ENCODE data around the gene QTRT2.

DNA sequence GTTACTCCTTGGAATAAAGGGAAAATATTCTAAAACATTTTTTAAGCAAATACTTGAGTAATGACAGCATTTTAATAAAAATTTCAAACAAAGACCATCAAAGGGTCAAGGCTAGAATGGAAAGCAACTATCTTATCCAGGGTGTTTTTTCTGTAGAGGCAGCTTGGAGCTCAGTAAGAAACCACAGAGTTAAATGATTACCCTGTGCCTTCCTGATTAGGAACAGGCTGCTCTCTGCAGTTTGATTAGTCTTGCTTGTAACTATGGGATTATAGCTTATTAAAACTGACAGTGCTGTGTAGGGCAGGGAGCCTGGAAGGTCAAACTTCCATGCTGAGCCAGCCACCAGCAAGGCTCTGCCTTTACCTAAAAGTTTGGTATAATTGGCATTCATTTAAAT, 33.1 kb downstream of the QTRT2 start:
- TF ChIP-seq POLR2A (conservative IDR thresholded peaks at IDR 0.05) (no peak), ZNF3 (CRISPR knock-in tag; IDR thresholded peaks at IDR 0.05) (no peak), LARP7 (IDR thresholded peaks at IDR 0.05) (no peak)
- TF ChIP-seq, protein P1, sequence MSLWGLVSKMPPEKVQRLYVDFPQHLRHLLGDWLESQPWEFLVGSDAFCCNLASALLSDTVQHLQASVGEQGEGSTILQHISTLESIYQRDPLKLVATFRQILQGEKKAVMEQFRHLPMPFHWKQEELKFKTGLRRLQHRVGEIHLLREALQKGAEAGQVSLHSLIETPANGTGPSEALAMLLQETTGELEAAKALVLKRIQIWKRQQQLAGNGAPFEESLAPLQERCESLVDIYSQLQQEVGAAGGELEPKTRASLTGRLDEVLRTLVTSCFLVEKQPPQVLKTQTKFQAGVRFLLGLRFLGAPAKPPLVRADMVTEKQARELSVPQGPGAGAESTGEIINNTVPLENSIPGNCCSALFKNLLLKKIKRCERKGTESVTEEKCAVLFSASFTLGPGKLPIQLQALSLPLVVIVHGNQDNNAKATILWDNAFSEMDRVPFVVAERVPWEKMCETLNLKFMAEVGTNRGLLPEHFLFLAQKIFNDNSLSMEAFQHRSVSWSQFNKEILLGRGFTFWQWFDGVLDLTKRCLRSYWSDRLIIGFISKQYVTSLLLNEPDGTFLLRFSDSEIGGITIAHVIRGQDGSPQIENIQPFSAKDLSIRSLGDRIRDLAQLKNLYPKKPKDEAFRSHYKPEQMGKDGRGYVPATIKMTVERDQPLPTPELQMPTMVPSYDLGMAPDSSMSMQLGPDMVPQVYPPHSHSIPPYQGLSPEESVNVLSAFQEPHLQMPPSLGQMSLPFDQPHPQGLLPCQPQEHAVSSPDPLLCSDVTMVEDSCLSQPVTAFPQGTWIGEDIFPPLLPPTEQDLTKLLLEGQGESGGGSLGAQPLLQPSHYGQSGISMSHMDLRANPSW (CRISPR knock-in tag; IDR thresholded peaks at IDR 0.05) = no peak
- TF ChIP-seq, protein P2, sequence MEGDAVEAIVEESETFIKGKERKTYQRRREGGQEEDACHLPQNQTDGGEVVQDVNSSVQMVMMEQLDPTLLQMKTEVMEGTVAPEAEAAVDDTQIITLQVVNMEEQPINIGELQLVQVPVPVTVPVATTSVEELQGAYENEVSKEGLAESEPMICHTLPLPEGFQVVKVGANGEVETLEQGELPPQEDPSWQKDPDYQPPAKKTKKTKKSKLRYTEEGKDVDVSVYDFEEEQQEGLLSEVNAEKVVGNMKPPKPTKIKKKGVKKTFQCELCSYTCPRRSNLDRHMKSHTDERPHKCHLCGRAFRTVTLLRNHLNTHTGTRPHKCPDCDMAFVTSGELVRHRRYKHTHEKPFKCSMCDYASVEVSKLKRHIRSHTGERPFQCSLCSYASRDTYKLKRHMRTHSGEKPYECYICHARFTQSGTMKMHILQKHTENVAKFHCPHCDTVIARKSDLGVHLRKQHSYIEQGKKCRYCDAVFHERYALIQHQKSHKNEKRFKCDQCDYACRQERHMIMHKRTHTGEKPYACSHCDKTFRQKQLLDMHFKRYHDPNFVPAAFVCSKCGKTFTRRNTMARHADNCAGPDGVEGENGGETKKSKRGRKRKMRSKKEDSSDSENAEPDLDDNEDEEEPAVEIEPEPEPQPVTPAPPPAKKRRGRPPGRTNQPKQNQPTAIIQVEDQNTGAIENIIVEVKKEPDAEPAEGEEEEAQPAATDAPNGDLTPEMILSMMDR (IDR thresholded peaks at IDR 0.05 in 2 of 3, conservative IDR thresholded peaks at IDR 0.05 in 1 of 3; ENCODE audit: insufficient read depth in 2 of 3, low read depth in 1 of 3, low read length in 3 of 3) = no peak

All from K562 (cell line).